Gastrocnemius medialis (tissue), 4 donors: ENCODE measurements around the gene CALHM2. TPM values are rescaled to one million over a fixed set of nuclear protein-coding genes. Genes with fewer than 3 reads are reported as not detected.
A peak's percentile ranks its signal among the peaks of the same experiment; 100 is the strongest.
"Not testable (repeated sequence)": the region's sequence is repeated elsewhere in the genome, so short reads cannot be mapped to it uniquely, and the experiment has no call there.

ENCODE experiments used
- ATAC-seq, 2 donors: fragments of 150-250 bp; one replicate each; pipeline ENCODE4 v1.9.1; 2016
- DNase-seq, 2 donors: peaks; one replicate each; pipeline ENCODE4 v3.0.0-alpha.2; 2019
- H3K27ac ChIP-seq, 4 donors: fragments of 200-600 bp; sonication (generic); 1 replicate in 1 of 4; 2 replicates in 3 of 4; pipeline ENCODE4 v1.5.1; 2016 to 2018; ENCODE audit warnings: mild to moderate bottlenecking in 2 of 4, moderate library complexity in 1 of 4
- H3K27me3 ChIP-seq, 3 donors: fragments of 200-600 bp; sonication (generic) in 2 of 3; 1 replicate in 1 of 3; 2 replicates in 2 of 3; pipeline versions ENCODE4 v1.5.1 to v1.6.0; 2016 to 2019; ENCODE audit warnings: mild to moderate bottlenecking in 1 of 3, moderate library complexity in 1 of 3
- H3K36me3 ChIP-seq, 2 donors: fragments of 200-600 bp; sonication (generic) in 1 of 2; one replicate each; pipeline ENCODE4 v1.5.1; 2017 to 2018
- H3K4me1 ChIP-seq, 2 donors: fragments of 200-600 bp; sonication (generic) in 1 of 2; one replicate each; pipeline ENCODE4 v1.5.1; 2016 to 2017; ENCODE audit warnings: mild to moderate bottlenecking in 2 of 2
- H3K4me3 ChIP-seq, 4 donors: fragments of 200-600 bp; sonication (generic) in 3 of 4; 1 replicate in 1 of 4; 2 replicates in 3 of 4; pipeline ENCODE4 v1.5.1; 2016 to 2019; ENCODE audit warnings: mild to moderate bottlenecking in 2 of 4
- H3K9me3 ChIP-seq, 3 donors: fragments of 200-600 bp; sonication (generic) in 2 of 3; 1 replicate in 1 of 3; 2 replicates in 2 of 3; pipeline ENCODE4 v1.5.1; 2016 to 2019
- POLR2A ChIP-seq, 2 donors: fragments of 450-650 bp; IDR thresholded peaks; one replicate each; pipeline ENCODE4 v1.6.1; 2017; ENCODE audit warnings: antibody characterized with exemption in 2 of 2, mild to moderate bottlenecking in 2 of 2, moderate library complexity in 2 of 2
- in situ Hi-C, 4 donors: fragments of 200-750 bp; cut with MboI; loops; one replicate each; pipeline versions ENCODE4 v1.15.0 to v1.8.0; 2017; ENCODE audit warnings: low sequenced_read_pairs in 4 of 4
- intact Hi-C: fragments of 100-400 bp; cut with DNase I; formaldehyde crosslinking; loops from one replicate; pipeline ENCODE4 v1.15.1; 2023; ENCODE audit warnings: low total_unique reads
- total RNA-seq, 4 donors: library from RNA; depleted of rRNA; stranded (reverse); fragments of >200 nt; gene quantifications; one replicate each; pipeline versions ENCODE4 v1.1.0 to v1.2.3, GENCODE V29; 2016
- TF ChIP-seq, protein P1 (sequence below), 5 experiments: fragments of 450-650 bp in 3 of 5; fragments of 200-600 bp in 2 of 5; sonication (generic) in 2 of 5; IDR thresholded peaks in 4 of 5; conservative IDR thresholded peaks in 1 of 5; 1 replicate in 4 of 5; 2 replicates in 1 of 5; pipeline ENCODE4 v1.5.1; 2016 to 2019; ENCODE audit warnings: antibody characterized with exemption in 5 of 5, mild to moderate bottlenecking in 3 of 5, moderate library complexity in 3 of 5

Gene CALHM2
- total RNA-seq, 4 donors from 2014 or later = 8.9 to 19.8 (median 16.9) TPM

DNA sequence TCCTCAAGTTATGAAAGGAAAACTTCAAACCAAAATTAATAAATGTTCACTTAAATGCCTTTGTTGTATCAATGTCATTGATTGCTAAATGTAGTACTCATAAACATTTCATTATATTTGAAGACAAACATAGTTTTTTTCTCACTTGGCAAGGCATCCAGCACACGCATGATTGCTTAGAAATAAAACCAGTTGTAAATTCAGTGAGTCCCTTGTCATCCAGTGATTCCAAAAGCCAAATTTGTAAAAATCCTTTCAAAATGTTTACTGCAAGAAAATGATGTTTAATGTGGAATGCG is 35.2 kb upstream of the CALHM2 start:
- intact Hi-C loops (no loop called here), in situ Hi-C loops (loop anchor here in 3 of 4 donors (5.0 to 10.0 kb wide), 3 partner anchors 63 to 73 kb away; no protein-coding TSS in a partner anchor)

DNA sequence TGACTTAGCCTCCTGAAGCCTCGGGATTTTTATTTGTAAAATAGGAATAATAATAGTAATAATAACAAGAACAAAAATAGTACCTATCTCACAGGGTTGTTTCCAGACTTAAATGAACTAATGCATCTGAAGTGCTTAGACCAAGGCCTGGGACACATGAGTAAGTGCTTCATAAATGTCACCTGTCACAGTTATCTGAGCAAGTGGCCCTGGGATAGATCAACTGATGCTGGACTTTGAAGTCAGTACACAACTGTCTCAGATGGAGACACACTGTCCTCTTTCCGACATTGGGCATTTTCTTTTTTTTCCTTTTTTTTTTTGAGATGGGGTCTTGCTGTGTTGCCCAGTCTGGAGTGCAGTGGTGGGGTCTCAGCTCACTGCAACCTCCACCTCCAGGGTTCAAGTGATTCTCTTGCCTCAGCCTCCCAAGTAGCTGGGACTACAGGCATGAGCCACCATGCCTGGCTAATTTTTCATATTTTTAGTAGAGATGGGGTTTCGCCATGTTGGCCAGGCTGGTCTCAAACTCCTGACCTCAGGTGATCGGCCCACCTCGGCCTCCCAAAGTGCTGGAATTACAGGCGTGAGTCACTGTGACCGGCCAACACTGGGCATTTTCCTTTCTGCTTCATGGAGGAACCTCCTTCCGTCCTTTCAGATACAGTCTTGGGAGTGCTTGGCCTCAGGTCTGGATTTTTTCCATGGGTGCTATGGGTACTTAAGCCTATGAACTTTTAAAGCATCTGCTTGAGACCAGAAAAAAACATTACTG is 34.7 kb upstream of the CALHM2 start:
- intact Hi-C loops, H3K9me3 ChIP-seq, H3K27ac ChIP-seq, H3K4me3 ChIP-seq, H3K4me1 ChIP-seq, H3K36me3 ChIP-seq, ATAC-seq, DNase-seq, H3K27me3 ChIP-seq: not testable (repeated sequence)
- in situ Hi-C loops = loop anchor here in 3 of 4 donors (5.0 to 10.0 kb wide), 3 partner anchors 62 to 72 kb away; no protein-coding TSS in a partner anchor

More for the DNA sequence above, 35.2 kb upstream of the CALHM2 start:
- Histone ChIP-seq H3K36me3 (no peaks in the 10 kb centered on the region), H3K9me3 (no peaks in the 10 kb centered on the region), H3K27ac (no peak overlapping the region), H3K4me3 (no peak overlapping the region), H3K4me1 (no peaks in the 10 kb centered on the region), H3K27me3 (no peaks in the 10 kb centered on the region)
- ATAC-seq (no peak), DNase-seq (no peak)
- TF ChIP-seq POLR2A (IDR thresholded peaks at IDR 0.05) = no peak
- TF ChIP-seq, protein P1, sequence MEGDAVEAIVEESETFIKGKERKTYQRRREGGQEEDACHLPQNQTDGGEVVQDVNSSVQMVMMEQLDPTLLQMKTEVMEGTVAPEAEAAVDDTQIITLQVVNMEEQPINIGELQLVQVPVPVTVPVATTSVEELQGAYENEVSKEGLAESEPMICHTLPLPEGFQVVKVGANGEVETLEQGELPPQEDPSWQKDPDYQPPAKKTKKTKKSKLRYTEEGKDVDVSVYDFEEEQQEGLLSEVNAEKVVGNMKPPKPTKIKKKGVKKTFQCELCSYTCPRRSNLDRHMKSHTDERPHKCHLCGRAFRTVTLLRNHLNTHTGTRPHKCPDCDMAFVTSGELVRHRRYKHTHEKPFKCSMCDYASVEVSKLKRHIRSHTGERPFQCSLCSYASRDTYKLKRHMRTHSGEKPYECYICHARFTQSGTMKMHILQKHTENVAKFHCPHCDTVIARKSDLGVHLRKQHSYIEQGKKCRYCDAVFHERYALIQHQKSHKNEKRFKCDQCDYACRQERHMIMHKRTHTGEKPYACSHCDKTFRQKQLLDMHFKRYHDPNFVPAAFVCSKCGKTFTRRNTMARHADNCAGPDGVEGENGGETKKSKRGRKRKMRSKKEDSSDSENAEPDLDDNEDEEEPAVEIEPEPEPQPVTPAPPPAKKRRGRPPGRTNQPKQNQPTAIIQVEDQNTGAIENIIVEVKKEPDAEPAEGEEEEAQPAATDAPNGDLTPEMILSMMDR (IDR thresholded peaks at IDR 0.05 in 4 of 5, conservative IDR thresholded peaks at IDR 0.05 in 1 of 5) = no peak

DNA sequence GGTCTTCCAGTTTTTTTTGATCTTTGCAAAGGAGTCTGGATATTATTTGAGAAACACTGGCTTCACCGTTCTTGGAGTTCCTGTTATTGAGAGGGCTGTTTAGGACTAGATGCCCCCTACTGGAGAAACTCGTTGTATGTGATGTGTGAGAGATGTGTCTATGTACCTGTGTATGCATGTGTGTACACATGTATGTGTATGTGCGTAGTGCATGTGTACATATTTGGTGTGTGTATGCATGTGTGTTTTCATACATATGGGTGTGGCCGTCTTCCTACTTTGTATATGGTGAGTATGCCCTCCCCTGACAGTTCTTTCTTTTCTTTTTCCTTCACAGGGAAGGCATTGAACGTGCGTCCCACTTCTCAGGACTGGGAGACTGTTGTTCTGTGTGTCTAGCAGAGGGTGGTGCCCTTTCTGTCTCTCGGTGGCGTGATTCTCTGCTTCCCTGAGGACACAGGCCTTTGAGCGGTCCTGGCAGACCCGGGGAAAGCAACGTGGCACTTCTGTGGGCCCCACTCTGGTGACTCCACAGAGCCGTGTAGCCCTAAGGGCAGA is 29.9 kb upstream of the CALHM2 start:
- in situ Hi-C loops (loop anchor here in 3 of 4 donors (5.0 to 10.0 kb wide), 3 partner anchors 57 to 67 kb away; no protein-coding TSS in a partner anchor), intact Hi-C loops (loop anchor here (1.0 to 5.0 kb wide), 2 partner anchors 65 to 110 kb away; no protein-coding TSS in a partner anchor)
- no peaks in the 10 kb centered on the region for H3K4me1 ChIP-seq
- no peaks in the 10 kb centered on the region for H3K27me3 ChIP-seq
- no peaks in the 10 kb centered on the region for H3K9me3 ChIP-seq
- no peak for TF ChIP-seq POLR2A (IDR thresholded peaks at IDR 0.05)
- TF ChIP-seq, protein P1 (IDR thresholded peaks at IDR 0.05 in 4 of 5, conservative IDR thresholded peaks at IDR 0.05 in 1 of 5) = peak; percentile 22 to 57 (median 45)
- H3K4me3 ChIP-seq = no peak overlapping the region
- no peak overlapping the region for H3K27ac ChIP-seq
- DNase-seq (no peak), ATAC-seq (peak; percentile 67 to 75)
- no peaks in the 10 kb centered on the region for H3K36me3 ChIP-seq

DNA sequence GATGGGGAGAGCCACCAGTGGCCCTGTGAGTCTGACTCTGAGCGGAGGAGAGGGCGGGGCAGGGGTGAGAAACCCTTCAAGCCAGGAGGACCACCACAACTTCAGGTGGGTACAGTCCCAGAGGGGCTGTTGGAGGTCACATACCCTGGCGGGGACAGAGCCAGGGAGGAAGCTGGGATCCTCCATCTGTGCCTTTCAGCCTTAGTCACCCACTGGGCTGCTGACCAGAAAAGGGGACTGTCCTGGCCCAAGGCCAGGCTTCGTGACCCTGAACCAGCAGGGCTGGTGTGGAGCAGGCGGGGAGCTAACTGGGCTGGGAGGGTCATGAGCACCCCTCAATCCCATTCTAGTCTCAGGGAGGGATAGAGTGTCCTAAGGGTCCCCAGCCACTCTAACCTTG is 28.4 kb upstream of the CALHM2 start:
- DNase-seq (no peak), ATAC-seq (no peak)
- Histone ChIP-seq H3K27me3 (no peaks in the 10 kb centered on the region), H3K4me1 (no peaks in the 10 kb centered on the region), H3K27ac (no peak overlapping the region), H3K4me3 (no peak overlapping the region), H3K9me3 (no peaks in the 10 kb centered on the region), H3K36me3 (no peaks in the 10 kb centered on the region)
- intact Hi-C loops (loop anchor here (5.0 kb wide), 1 partner anchor 112 kb away; no protein-coding TSS in a partner anchor), in situ Hi-C loops (loop anchor here in 3 of 4 donors (5.0 to 10.0 kb wide), 3 partner anchors 56 to 66 kb away; no protein-coding TSS in a partner anchor)
- TF ChIP-seq POLR2A (IDR thresholded peaks at IDR 0.05) = no peak
- TF ChIP-seq, protein P1 (IDR thresholded peaks at IDR 0.05 in 4 of 5, conservative IDR thresholded peaks at IDR 0.05 in 1 of 5) = no peak

DNA sequence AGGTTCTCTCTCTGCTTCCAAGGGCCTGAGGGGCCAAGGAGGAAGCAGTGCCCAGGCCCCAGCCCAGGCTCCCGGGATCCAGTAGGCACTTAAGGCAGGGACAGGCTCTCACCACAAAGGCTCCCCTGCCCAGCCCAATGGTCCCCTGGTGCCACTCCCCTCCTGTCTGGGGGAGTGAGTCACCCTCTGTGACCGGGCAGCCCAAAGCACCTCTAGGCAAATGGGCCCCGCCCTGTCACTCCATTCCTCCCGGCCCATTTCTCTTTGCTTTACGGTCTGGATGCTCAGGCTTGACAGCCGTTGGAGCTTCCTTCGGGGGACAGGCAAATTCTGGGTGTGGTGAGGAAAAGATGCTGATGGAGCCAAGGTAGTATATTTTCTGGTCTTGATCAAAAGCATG is 27.0 kb upstream of the CALHM2 start, which contains the start of gene CALHM3:
Gene CALHM3 (minus strand): TSS at position 106 of the 400 bp plus-strand sequence. CDS start 208 bp downstream, outside the sequence.
- Histone ChIP-seq H3K4me3 (no peak within 1 kb of the TSS), H3K27me3 (no peaks in the 10 kb centered on the region), H3K36me3 (no peaks in the 10 kb centered on the region), H3K9me3 (no peaks in the 10 kb centered on the region), H3K27ac (no peak within 1 kb of the TSS), H3K4me1 (no peaks in the 10 kb centered on the region)
- in situ Hi-C loops (no loop called here), intact Hi-C loops (no loop called here)
- DNase-seq = no peak
- TF ChIP-seq, protein P1 (IDR thresholded peaks at IDR 0.05 in 4 of 5, conservative IDR thresholded peaks at IDR 0.05 in 1 of 5) = no peak
- TF ChIP-seq POLR2A (IDR thresholded peaks at IDR 0.05) = no peak
- ATAC-seq = no peak
